Measurements from ENCODE around the gene KIAA1958.

The KIAA1958 gene

DNA sequence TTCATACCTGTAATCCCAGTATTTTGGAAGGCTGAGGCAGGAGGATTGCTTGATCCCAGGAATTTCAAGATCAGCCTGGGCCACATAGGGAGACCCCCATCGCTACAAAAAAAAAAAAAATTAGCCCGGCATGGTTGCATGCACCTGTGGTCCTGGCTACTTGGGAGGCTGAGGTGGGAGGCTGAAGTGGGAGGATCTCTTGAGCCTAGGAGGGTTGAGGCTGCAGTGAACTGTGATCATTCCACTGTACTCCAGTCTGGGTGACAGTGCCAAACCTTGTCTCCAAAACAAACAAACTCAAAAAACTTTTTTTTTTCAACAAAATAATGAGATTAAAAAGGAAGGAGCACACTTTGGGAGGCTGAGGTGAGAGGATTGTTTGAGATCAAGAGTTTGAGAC is 14.2 kb downstream of the KIAA1958 start:
- no peak overlapping the region for H3K27ac ChIP-seq (ENCODE audit: low read length, poor library complexity, severe bottlenecking)

GRCh38 chr9:112501287-112501686 is 14.7 kb downstream of the KIAA1958 start:
- Histone ChIP-seq H3K18ac (ENCODE audit: low read depth in 1 of 2, low read length in 2 of 2) (peak overlapping the region in 1 of 2 experiments; percentile 10), H2AK5ac (ENCODE audit: low read length, severe bottlenecking) (no peak overlapping the region), H2BK12ac (ENCODE audit: low read length in 2 of 2) (no peak overlapping the region), H3K4me3 (ENCODE audit: insufficient read depth in 1 of 2, low read depth in 1 of 2, low read length in 2 of 2) (no peak overlapping the region), H4K91ac (ENCODE audit: low read length) (no peak overlapping the region), H3K79me1 (replicated peaks; ENCODE audit: low read length, poor library complexity, severe bottlenecking) (peaks cover 30% of the 10 kb centered on the region), H2BK120ac (ENCODE audit: low read depth, low read length) (no peak overlapping the region), H3K4ac (ENCODE audit: low read depth in 1 of 2, low read length in 2 of 2) (no peak overlapping the region), H2AFZ (ENCODE audit: low read depth, low read length) (no peak overlapping the region), H3K4me2 (ENCODE audit: low read length, poor library complexity, severe bottlenecking) (no peak overlapping the region), H3K14ac (ENCODE audit: low read length in 2 of 2) (no peak overlapping the region), H3K4me1 (ENCODE audit: control insufficient read depth, insufficient read depth, low read depth, low read length) (no peaks in the 10 kb centered on the region), H3K36me3 (ENCODE audit: control insufficient read depth in 1 of 2, insufficient read depth in 2 of 2, low read depth in 1 of 2, low read length in 2 of 2) (no peaks in the 10 kb centered on the region), H2BK15ac (ENCODE audit: low read depth, poor library complexity, severe bottlenecking) (no peak overlapping the region), H3K9me3 (ENCODE audit: control insufficient read depth, low read length) (no peaks in the 10 kb centered on the region), H3K23ac (ENCODE audit: low read length in 2 of 2) (no peak overlapping the region), H2BK5ac (ENCODE audit: low read depth, low read length, poor library complexity, severe bottlenecking) (no peak overlapping the region), H3K27me3 (ENCODE audit: control insufficient read depth in 1 of 2, insufficient read depth in 1 of 2, low read length in 2 of 2) (no peaks in the 10 kb centered on the region), H3K9ac (ENCODE audit: low read length) (no peak overlapping the region), H3K27ac (ENCODE audit: low read length, poor library complexity, severe bottlenecking) (no peak overlapping the region), H4K8ac (ENCODE audit: low read length) (no peak overlapping the region)
- WGBS, result over 99% methylated on average over 8 of the region's 8 CpGs
- no peak for DNase-seq

More for the DNA sequence above, 14.2 kb downstream of the KIAA1958 start:
- no peak for DNase-seq
- no peak overlapping the region for H2AFZ ChIP-seq (ENCODE audit: low read depth, low read length)
- H3K9ac ChIP-seq (ENCODE audit: low read length), result no peak overlapping the region
- no peak overlapping the region for H4K8ac ChIP-seq (ENCODE audit: low read length)
- no peak overlapping the region for H3K14ac ChIP-seq (ENCODE audit: low read length in 2 of 2)
- H3K27me3 ChIP-seq (ENCODE audit: control insufficient read depth in 1 of 2, insufficient read depth in 1 of 2, low read length in 2 of 2), result no peaks in the 10 kb centered on the region
- H3K4me2 ChIP-seq (ENCODE audit: low read length, poor library complexity, severe bottlenecking), result no peak overlapping the region
- no peak overlapping the region for H3K4me3 ChIP-seq (ENCODE audit: insufficient read depth in 1 of 2, low read depth in 1 of 2, low read length in 2 of 2)
- H3K23ac ChIP-seq (ENCODE audit: low read length in 2 of 2), result no peak overlapping the region
- H3K4ac ChIP-seq (ENCODE audit: low read depth in 1 of 2, low read length in 2 of 2), result no peak overlapping the region
- no peak overlapping the region for H2BK5ac ChIP-seq (ENCODE audit: low read depth, low read length, poor library complexity, severe bottlenecking)
- no peak overlapping the region for H2BK120ac ChIP-seq (ENCODE audit: low read depth, low read length)
- H2BK15ac ChIP-seq (ENCODE audit: low read depth, poor library complexity, severe bottlenecking), result no peak overlapping the region
- H3K9me3 ChIP-seq (ENCODE audit: control insufficient read depth, low read length), result peaks cover 1% of the 10 kb centered on the region
- no peak overlapping the region for H2BK12ac ChIP-seq (ENCODE audit: low read length in 2 of 2)
- no peaks in the 10 kb centered on the region for H3K4me1 ChIP-seq (ENCODE audit: control insufficient read depth, insufficient read depth, low read depth, low read length)
- peaks cover 32% of the 10 kb centered on the region for H3K79me1 ChIP-seq (replicated peaks; ENCODE audit: low read length, poor library complexity, severe bottlenecking)
- WGBS, result 95% methylated on average over 2 of the region's 2 CpGs
- no peaks in the 10 kb centered on the region for H3K36me3 ChIP-seq (ENCODE audit: control insufficient read depth in 1 of 2, insufficient read depth in 2 of 2, low read depth in 1 of 2, low read length in 2 of 2)
- no peak overlapping the region for H2AK5ac ChIP-seq (ENCODE audit: low read length, severe bottlenecking)
- no peak overlapping the region for H4K91ac ChIP-seq (ENCODE audit: low read length)
- H3K18ac ChIP-seq (ENCODE audit: low read depth in 1 of 2, low read length in 2 of 2), result no peak overlapping the region

DNA sequence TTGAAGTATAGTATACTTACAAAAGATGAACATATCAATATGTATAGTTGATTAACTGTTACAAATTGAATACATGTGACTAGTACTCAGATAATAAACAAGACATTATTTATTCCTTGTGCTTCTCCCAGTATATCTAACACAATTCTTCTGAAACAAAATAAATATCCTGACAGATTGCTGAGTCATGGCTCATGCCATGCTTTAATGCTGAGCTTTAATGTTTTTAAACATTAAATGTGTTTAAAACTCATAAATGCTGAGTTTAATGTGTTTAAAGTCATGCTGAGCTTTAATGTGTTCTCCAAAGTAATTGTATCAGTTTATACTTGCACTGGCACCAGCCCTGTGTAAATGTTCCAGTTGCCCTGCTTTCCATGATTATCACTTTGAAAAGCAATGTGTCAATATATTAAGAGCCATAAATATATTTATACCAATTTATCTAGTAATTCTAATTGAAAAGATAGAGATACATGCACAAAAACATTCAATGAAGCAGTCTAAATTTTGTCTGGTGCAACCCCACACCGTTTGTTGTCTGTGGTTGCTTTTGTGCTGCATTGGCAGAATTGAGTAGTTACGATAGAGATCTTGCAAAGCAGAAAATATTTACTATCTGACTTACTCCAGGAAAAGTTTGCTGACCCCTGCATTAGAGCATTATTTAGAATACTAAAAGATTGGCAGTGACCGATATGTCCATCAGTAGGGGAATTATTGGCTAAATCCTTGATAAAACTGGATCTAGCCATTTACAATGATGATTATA is 15.7 kb downstream of the KIAA1958 start:
- no peak overlapping the region for H3K4me2 ChIP-seq (ENCODE audit: low read length, poor library complexity, severe bottlenecking)
- H2BK15ac ChIP-seq (ENCODE audit: low read depth, poor library complexity, severe bottlenecking), result no peak overlapping the region
- no peak overlapping the region for H2AFZ ChIP-seq (ENCODE audit: low read depth, low read length)
- no peak overlapping the region for H3K18ac ChIP-seq (ENCODE audit: low read depth in 1 of 2, low read length in 2 of 2)
- no peaks in the 10 kb centered on the region for H3K27me3 ChIP-seq (ENCODE audit: control insufficient read depth in 1 of 2, insufficient read depth in 1 of 2, low read length in 2 of 2)
- no peak overlapping the region for H3K27ac ChIP-seq (ENCODE audit: low read length, poor library complexity, severe bottlenecking)
- H3K14ac ChIP-seq (ENCODE audit: low read length in 2 of 2), result no peak overlapping the region
- H2BK5ac ChIP-seq (ENCODE audit: low read depth, low read length, poor library complexity, severe bottlenecking), result no peak overlapping the region
- H3K9me3 ChIP-seq (ENCODE audit: control insufficient read depth, low read length), result no peaks in the 10 kb centered on the region
- no peak overlapping the region for H3K9ac ChIP-seq (ENCODE audit: low read length)
- no peak overlapping the region for H2BK120ac ChIP-seq (ENCODE audit: low read depth, low read length)
- no peaks in the 10 kb centered on the region for H3K36me3 ChIP-seq (ENCODE audit: control insufficient read depth in 1 of 2, insufficient read depth in 2 of 2, low read depth in 1 of 2, low read length in 2 of 2)
- no peak overlapping the region for H4K91ac ChIP-seq (ENCODE audit: low read length)
- H2BK12ac ChIP-seq (ENCODE audit: low read length in 2 of 2), result no peak overlapping the region
- no peak overlapping the region for H3K23ac ChIP-seq (ENCODE audit: low read length in 2 of 2)
- H3K4me3 ChIP-seq (ENCODE audit: insufficient read depth in 1 of 2, low read depth in 1 of 2, low read length in 2 of 2), result no peak overlapping the region
- WGBS, result 94% methylated on average over 2 of the region's 3 CpGs
- no peak overlapping the region for H3K4ac ChIP-seq (ENCODE audit: low read depth in 1 of 2, low read length in 2 of 2)
- peaks cover 24% of the 10 kb centered on the region for H3K79me1 ChIP-seq (replicated peaks; ENCODE audit: low read length, poor library complexity, severe bottlenecking)
- H2AK5ac ChIP-seq (ENCODE audit: low read length, severe bottlenecking), result no peak overlapping the region
- H3K4me1 ChIP-seq (ENCODE audit: control insufficient read depth, insufficient read depth, low read depth, low read length), result no peaks in the 10 kb centered on the region
- H4K8ac ChIP-seq (ENCODE audit: low read length), result no peak overlapping the region
- DNase-seq, result no peak

GRCh38 chr9:112503170-112503569 is 16.5 kb downstream of the KIAA1958 start:
- DNase-seq, result no peak
- Histone ChIP-seq H3K27ac (ENCODE audit: low read length, poor library complexity, severe bottlenecking) (no peak overlapping the region), H3K18ac (ENCODE audit: low read depth in 1 of 2, low read length in 2 of 2) (peak overlapping the region in 1 of 2 experiments; percentile 33), H4K8ac (ENCODE audit: low read length) (peak overlapping the region; percentile 72), H2BK12ac (ENCODE audit: low read length in 2 of 2) (no peak overlapping the region), H2BK120ac (ENCODE audit: low read depth, low read length) (no peak overlapping the region), H3K4me1 (ENCODE audit: control insufficient read depth, insufficient read depth, low read depth, low read length) (no peaks in the 10 kb centered on the region), H3K9me3 (ENCODE audit: control insufficient read depth, low read length) (no peaks in the 10 kb centered on the region), H3K9ac (ENCODE audit: low read length) (no peak overlapping the region), H3K4ac (ENCODE audit: low read depth in 1 of 2, low read length in 2 of 2) (no peak overlapping the region), H4K91ac (ENCODE audit: low read length) (no peak overlapping the region), H3K4me3 (ENCODE audit: insufficient read depth in 1 of 2, low read depth in 1 of 2, low read length in 2 of 2) (no peak overlapping the region), H2BK15ac (ENCODE audit: low read depth, poor library complexity, severe bottlenecking) (no peak overlapping the region), H2BK5ac (ENCODE audit: low read depth, low read length, poor library complexity, severe bottlenecking) (no peak overlapping the region), H2AK5ac (ENCODE audit: low read length, severe bottlenecking) (no peak overlapping the region), H3K14ac (ENCODE audit: low read length in 2 of 2) (no peak overlapping the region), H3K23ac (ENCODE audit: low read length in 2 of 2) (no peak overlapping the region), H2AFZ (ENCODE audit: low read depth, low read length) (no peak overlapping the region), H3K36me3 (ENCODE audit: control insufficient read depth in 1 of 2, insufficient read depth in 2 of 2, low read depth in 1 of 2, low read length in 2 of 2) (no peaks in the 10 kb centered on the region), H3K27me3 (ENCODE audit: control insufficient read depth in 1 of 2, insufficient read depth in 1 of 2, low read length in 2 of 2) (no peaks in the 10 kb centered on the region), H3K4me2 (ENCODE audit: low read length, poor library complexity, severe bottlenecking) (no peak overlapping the region), H3K79me1 (replicated peaks; ENCODE audit: low read length, poor library complexity, severe bottlenecking) (peaks cover 24% of the 10 kb centered on the region)
- WGBS, result 79% methylated on average over 5 of the region's 5 CpGs

All from mesenchymal stem cell (in vitro differentiated cells and primary cell).